GM19463 (cell line): ENCODE data around the gene E2F7.

Source experiments
- ATAC-seq: cut with Tn5 transposase; IDR thresholded peaks from one replicate; pipeline ENCODE4 v1.9.1; 2021; ENCODE audit warnings: mild to moderate bottlenecking, moderate library complexity; ENCODE audit not compliant: unreplicated experiment

The E2F7 gene

DNA sequence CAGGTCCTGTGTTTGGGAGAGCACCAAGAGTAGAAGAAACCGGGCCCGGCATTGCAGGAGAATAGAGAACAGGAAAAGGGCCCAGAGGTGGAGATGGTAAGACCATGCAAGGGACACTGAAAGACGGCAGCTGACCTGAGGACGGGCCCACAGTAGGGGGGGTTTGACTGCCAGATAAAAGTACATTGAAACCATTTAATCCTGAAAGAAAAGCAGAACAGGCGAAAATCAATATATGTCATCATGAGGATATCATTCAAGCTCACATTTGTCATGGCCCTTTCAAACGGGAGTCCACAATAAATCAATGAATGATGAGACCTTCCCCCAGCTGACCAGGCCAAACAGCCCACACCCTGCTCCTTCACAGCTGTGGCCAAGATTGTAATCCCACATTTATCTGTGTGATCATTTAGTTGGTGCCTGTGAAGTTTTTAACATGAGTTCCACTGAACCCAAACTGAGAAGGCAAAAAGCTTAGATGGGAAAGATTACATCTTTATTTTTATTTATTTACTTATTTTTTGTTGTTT, 39.5 kb downstream of the E2F7 start:
- no peak for ATAC-seq

DNA sequence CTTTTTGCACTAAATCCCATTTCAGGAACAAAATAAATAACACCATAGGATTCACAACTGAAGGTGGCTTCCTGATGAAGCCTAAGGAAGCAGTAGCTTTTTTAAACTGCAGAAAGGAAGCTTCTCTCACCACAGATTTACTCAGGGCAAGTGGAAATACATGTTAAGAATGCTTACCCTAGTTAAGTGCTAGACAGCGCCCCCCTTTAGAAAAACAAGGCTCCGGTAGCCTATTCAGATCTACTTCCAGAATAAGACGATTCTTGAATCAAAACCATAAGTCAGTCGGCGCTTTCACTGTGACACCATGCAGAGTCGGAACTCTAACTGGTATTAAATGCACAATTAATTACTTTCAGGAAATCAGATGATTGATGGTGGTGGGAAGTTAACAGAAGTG, 41.9 kb downstream of the E2F7 start:
- ATAC-seq = no peak

DNA sequence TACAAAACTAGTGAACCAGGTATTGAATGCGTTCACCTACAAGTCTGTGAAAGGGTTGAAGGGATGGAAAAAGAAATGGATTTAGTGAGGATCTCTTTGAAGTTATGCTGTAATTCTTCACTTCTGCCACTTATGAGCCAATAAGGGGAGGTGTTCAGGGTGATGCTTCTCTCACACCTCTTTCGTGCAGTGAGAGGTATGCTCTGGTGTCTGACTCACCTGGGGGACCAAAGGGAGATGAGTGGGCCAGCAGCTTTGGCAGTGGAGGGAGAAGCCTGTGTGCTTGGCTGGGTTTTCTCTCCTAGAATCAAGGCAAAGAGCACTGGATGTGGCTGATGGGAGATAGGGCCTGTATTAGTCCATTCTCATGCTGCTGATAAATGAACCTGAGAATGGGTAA, 45.4 kb downstream of the E2F7 start:
- ATAC-seq = no peak

DNA sequence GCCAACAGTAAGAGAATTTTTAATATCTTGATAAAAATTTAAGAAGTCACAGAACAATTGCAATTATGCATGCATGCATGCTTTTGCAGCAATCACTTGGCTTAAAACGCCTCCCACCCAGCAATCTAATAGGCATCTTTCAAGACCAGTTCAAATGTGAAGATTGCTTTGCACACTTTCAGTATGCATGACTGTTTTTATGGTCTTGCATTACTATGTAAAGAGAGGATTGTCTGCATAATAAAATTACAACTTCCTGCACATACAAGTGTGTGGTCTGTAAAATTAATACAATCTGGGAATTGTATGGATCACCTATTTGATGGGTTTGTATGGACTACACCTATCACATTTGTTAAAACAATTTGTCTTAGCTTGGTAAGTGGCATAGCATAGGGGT, 48.8 kb downstream of the E2F7 start:
- no peak for ATAC-seq

DNA sequence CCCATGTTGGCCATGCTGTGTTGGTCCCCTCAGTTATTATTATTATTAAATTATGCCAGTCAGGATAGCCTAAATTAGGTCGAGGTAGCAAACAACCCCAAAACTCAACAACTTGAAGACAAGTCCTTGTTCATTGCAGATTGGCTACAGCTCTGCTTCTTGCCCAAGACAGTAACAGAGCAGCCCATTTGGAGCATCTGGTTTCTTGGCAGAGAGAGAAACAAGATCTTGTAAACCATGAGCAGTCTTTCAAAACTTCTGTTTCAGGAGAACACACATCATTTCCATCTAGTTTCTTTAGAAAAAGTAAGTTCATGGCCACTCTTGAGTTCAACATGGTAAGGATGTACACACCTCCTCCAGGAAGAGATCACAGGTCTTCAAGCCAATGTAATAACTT, 52.3 kb downstream of the E2F7 start:
- no peak for ATAC-seq

DNA sequence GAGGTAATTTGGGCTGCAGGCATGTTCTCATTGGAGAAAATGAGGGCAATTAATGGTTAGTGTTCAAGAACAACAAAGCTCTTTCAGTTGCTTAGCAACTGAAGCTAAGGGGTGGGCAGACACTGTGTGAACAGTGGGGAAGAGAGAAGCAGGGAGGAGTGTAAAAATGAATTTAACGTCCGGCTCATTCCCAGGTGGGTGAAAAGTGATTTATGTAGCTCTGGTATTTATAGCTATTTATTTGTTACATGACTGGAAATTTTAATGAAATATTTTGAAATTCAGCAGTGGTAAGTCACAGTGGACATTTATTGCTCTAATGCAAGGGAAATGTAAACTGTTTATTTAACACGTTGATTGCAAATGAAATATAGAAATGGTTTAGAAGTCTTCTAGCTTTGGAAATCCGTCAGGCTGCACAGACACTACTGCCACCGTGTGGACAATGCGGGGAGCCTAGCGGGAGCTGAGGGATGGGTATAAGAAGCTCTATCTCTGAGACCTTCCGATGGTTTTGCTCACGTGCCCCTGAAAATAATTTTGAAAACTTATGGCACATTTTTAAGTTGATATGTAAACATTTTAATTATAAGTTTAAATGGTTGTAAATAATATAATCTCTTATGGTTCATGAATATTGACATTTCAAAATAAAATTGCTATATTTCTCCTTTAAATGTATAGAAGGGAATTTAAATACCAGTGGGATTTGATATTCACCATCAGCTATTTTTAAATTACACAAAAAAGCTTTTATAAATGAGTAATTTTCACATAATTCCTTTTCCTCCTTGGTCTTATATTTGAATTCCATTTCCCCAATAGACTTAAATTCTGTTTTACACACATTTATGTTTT, 54.4 kb downstream of the E2F7 start:
- peak; percentile 93 for ATAC-seq

DNA sequence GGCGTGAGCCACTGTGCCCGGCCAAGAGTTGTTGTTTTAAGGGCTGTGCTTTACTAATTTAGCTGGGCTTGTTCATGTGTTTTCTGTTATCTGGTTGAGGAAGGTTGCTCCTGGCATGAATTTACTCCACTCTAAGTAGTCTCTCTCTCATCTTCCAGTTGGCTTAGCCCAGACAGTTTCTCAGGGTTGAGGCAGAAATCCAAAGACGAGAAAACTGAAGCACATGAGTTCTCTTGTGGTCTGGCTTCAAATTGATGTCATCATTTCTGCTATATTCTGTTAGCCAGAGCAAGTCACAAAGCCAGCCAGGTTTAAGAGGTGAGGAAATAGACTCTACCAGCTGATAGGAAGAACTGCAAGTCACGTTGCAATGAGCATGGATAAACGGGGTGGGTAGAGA, 57.9 kb downstream of the E2F7 start:
- no peak for ATAC-seq

DNA sequence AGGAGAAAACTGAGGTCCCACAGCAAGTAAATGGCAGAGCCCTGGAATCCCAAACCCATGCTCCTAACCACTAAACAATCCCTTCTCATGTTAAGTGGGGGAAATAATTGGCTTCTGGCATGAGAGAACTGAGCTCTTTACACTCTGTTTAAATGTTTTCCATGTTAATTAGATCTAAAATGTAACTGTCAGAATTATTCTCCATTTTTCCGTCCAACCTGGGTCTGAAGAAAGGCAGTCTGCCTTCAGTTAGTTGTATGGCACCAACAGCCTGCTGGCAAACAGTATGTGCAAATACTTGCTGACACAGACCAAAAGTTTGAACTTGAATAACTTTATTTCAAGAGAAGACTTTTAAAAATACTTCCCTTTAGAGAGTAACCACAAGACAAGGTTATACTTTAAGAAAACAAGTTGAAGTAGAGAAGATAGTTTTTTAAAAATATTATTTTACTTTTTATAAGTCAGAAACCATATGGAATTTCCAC, 59.7 kb downstream of the E2F7 start:
- no peak for ATAC-seq

DNA sequence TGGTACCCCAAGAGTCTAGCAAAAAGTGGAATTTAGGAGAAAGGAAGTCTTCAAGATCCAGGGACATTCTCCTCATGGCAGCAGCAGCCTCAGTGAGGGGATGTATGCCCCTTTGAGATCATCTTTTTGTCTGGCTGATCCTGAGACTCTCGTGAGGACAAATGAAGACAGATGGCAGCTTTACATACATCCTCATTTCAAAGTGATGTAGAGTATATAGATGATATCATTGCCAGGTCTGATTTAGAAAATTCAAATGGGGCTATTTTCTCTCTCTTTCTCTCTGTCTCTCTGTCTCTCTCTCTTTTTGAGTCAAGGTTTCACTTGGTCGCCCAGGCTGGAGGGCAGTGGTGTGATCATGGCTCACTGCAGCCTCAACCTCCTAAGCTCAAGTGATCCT, 61.5 kb downstream of the E2F7 start:
- no peak for ATAC-seq

DNA sequence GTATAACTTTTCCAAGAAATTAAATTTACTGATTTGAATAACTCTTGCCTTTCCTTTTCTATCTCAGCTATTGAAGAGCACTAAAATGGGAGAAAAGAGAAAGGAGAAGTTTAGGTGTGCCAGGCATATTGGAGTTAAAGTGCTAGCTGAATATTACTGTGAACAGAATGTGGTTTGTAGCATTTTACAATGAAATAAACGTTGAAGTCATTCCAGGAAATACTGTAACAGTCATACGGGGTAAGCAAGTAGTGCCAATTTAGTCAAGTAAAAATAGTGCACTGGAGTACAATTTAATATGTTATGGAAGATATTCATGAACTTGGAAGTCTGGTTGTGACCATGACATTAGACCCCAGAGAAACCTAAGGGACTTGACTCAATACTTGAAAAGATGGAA, 62.1 kb downstream of the E2F7 start:
- ATAC-seq = no peak

DNA sequence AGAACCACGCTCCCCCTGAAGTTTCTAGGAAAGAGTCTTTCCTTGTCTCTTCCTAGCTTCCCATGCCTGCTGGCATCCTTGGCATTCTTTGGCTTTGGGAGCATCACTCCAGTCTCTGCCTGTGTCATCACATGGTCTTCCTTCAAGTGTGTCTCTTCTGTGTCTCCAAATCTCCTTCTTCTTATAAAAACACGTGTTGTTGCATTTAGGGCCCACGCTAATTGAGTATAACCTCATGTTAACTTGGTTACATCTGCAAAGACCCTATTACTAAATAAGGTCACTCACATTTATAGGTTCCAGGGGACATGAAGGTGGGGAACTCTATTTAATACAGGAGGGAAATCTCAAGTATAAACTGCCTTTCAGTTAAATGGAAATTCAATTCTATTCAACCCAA, 63.0 kb downstream of the E2F7 start:
- no peak for ATAC-seq

DNA sequence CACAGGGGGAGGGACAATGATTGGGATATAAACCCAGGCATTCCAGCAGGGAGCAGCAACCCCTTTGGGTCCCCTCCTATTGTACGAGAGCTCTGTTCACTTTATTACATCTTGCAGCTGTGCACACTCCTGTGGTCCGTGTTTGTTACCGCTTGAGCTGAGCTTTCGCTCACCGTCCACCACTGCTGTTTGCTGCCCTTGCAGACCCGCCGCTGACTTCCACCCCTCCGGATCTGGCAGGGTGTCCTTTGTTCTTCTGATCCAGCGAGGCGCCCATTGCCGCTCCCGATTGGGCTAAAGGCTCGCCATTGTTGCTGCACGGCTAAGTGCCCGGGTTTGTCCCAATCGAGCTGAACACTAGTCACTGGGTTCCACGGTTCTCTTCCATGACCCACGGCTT, 64.1 kb downstream of the E2F7 start:
- no peak for ATAC-seq

DNA sequence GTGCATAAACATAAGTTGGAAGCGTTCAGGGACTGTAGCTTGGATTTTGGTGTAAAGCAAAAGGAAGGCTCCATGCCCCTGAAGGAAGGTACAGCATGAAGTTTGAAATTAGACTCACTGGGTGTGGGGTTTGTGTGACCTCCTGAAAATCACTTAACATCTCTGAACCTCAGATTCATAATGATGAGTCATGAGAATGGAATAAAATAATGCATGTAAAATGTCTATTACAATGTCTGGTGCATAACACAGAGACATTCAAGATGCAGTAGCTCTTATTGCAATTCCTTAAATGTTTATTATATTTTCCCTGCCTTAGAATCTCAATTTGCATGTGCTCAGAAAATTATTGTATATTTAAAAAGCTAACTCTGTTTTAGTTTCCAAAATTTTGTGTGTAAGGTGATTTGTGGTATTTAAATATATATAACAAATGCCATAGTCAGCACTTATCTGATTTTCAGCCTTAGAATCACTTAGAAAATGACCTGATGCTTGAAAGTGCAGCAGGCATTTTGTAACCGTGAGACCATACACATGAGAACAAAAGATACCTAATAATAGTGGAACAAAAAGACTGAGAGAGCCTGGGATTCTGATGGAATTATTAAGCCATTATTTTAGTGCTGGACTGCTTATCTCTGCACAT, 66.3 kb downstream of the E2F7 start:
- ATAC-seq = no peak

DNA sequence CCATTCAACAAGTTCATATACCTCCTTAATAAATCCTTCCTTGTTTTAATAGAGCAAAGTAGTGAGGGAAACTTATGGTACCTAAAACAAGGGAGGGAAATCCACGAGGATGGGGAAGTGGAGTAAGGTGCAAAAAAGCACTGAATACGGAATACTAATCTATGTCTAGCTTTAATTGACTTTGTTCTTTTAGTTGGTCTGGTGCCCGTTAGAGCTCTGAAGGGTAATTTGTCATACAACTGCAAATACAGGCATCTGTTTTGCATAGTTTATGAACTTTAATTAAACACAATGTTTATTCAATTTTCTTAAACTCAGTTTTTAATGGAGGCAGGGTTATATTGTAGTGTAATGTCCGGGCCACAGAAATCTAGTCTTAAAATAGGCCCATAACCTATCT, 67.0 kb downstream of the E2F7 start:
- ATAC-seq = no peak

DNA sequence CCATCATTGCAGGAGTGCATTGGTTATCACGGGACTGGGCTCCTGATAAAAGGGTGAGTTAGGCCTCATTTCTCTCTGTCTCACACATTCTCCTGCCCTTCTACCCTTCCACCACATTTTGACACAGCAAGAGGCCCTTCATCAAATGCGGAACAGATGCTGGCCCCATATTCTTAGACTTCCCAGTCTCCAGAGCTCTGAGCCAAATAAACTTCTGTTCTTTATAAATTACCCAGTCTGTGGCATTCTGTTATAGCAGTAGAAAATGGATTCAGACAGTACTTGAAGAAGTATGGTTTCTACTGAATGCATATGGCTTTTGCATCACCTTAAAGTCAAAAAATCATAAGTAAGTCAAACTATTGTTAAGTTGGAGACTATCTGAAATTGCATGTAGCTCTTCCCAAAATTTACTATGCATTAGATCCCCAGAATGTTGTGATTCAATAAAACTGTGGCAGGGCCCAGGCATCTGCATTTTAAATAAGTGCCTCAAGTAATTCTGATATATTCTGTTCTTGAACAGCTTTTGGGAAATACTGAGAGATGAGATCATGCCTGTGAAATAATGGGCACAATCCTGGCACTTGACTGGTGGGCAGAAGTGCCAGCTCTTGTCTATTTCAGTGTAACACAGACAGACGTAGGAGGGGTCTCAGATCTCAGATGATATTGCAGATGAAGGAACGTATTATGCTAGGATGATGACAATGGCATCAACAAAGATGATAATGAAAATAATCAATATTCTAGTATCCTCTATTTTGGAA, 68.2 kb downstream of the E2F7 start:
- no peak for ATAC-seq

DNA sequence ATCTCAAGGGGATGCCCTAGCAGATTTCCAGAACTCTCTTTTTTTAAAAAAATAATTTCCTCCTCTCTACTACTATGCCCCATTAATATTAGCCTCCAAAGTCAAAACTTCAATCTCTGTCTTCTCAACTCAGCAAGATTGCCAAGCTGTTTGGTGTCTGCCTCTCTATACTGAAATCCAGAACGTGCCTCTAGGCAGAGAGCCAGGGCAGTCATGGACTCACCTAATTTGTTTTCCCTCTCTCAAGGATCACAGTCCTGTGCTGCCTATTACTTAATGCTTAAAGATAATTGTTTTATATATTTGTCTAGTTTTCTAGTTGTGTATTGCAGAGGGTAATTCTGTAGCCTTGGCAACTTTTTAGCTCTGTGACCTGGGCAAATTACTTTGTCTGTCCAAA, 74.7 kb downstream of the E2F7 start:
- no peak for ATAC-seq

DNA sequence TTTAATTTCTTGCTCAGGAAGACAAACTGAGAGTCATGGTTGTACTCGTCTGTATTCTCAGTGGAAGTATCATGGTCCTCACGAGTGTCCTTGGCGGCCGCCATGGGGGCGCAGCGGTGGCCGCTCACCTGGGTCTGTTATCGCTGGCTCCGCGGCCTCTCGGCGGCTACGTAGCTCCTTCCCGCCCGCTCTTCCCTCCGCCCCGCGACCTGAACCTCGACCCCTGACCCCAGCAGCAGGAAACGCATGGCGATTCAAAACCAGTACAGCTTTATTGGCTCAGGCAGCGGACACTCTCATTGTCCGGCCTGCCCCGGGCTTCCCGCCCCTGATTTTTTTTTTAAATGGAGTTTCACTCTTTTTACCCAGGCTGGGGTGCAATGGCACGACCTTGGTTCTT, 80.8 kb downstream of the E2F7 start:
- ATAC-seq = no peak

DNA sequence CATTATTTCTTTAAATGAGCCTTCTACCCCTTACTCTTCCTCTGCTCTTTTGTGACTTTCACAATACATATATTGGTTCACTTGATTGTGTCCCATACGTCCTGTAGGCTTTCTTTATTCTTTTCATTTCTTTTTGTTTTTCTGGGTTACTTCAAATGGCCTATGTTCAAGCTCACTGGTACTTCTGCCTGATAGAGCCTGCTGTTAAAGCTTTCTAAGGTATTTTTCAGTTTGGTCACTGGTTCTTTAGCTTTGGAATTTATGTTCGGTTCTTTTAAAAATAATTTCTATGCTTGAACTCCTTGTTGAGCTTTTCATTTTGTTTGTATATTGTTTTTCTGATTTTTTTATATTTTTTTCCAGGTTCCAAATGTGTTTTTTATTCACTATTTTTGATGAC, 81.9 kb downstream of the E2F7 start:
- ATAC-seq = no peak

DNA sequence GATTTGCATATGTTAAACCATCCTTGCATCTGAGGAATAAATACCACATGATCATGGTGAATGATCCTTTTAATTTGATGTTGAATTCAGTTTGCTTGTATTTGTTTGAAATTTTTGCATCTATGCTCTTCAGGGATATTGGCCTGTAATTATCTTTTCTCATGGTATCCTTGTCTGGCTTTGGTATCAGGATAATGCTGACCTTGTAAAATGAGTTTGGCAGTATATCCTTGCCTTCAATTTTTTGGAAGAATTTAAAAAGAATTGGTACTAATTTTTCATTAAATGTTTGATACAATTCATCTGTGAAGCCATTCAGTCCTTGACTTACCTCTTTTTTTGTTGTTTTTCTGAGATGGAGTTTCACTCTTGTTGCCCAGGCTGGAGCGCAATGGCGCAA, 85.2 kb downstream of the E2F7 start:
- ATAC-seq = no peak

DNA sequence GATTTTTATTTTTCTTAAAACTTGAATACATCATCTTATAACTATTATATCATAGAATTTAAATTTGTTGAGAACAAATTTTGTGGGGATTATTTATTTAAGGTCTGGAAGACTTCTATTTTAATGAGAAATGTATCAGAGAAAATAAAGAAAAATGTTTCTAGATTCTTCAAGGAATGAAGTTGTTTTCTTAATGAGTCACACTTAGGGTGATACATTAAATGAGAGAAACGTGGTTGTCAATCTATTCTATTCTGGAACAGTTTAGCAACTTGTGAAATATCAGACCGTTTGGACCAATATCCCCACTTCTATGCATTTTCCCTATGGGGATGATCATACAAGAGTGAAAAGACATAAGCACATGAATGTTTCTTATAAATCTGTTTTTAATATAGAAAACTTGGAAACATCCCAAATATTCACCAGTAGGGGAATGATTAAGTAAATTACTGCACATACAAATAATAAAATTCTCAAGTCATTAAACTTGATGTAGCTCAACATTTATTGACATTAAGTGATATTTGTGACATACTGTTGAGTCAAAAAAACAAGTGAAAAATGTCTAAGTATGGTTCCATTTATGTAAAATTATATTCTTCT, 88.5 kb downstream of the E2F7 start:
- no peak for ATAC-seq
